Suprapubic skin (tissue), 4 donors: ENCODE measurements around the gene AZI2. TPM values are rescaled to one million over a fixed set of nuclear protein-coding genes. Genes with fewer than 3 reads are reported as not detected.

ENCODE experiments used
- DNase-seq, 2 donors: peaks; one replicate each; pipeline ENCODE4 v3.0.0-alpha.2; 2019; ENCODE audit warnings: low spot score in 2 of 2
- H3K27ac ChIP-seq: fragments of 200-600 bp; sonication (generic); one replicate; pipeline ENCODE4 v1.5.1; 2019
- H3K27me3 ChIP-seq: fragments of 200-600 bp; sonication (generic); one replicate; pipeline ENCODE4 v1.5.1; 2019
- H3K36me3 ChIP-seq: fragments of 200-600 bp; sonication (generic); one replicate; pipeline ENCODE4 v1.5.1; 2019
- H3K4me1 ChIP-seq: fragments of 200-600 bp; sonication (generic); one replicate; pipeline ENCODE4 v1.5.1; 2019
- H3K4me3 ChIP-seq: fragments of 200-600 bp; sonication (generic); one replicate; pipeline ENCODE4 v1.5.1; 2019; ENCODE audit warnings: mild to moderate bottlenecking
- H3K9me3 ChIP-seq: fragments of 200-600 bp; sonication (generic); one replicate; pipeline ENCODE4 v1.5.1; 2019
- CTCF ChIP-seq, 2 donors: fragments of 200-600 bp in 1 of 2; fragments of 450-650 bp in 1 of 2; sonication (generic) in 1 of 2; IDR thresholded peaks; one replicate each; pipeline ENCODE4 v1.5.1; 2016 to 2019; ENCODE audit warnings: antibody characterized with exemption in 2 of 2, mild to moderate bottlenecking in 1 of 2, moderate library complexity in 1 of 2
- EP300 ChIP-seq: sonication (generic); formaldehyde crosslinking; IDR thresholded peaks from one replicate; pipeline ENCODE4 v1.6.1; 2017; ENCODE audit warnings: antibody characterized with exemption
- POLR2A ChIP-seq, 2 donors: fragments of 450-650 bp; IDR thresholded peaks; one replicate each; pipeline ENCODE4 v1.6.1; 2017; ENCODE audit warnings: antibody characterized with exemption in 2 of 2, mild to moderate bottlenecking in 2 of 2, moderate library complexity in 2 of 2
- POLR2AphosphoS5 ChIP-seq, 3 donors: sonication (generic); formaldehyde crosslinking; IDR thresholded peaks; one replicate each; pipeline ENCODE4 v1.6.1; 2017; ENCODE audit warnings: antibody characterized with exemption in 3 of 3
- WGBS: methylation state at CpG from one replicate; pipeline ENCODE4 v1.1.5; 2018; 5-methylcytosine and 5-hydroxymethylcytosine counted together
- total RNA-seq, 4 donors: library from RNA; depleted of rRNA; stranded (reverse); fragments of >200 nt; gene quantifications; one replicate each; pipeline ENCODE4 v1.1.0, GENCODE V29; 2016

Gene AZI2
- total RNA-seq, 4 donors from 2014 or later: 49.0 to 82.2 (median 57.6) TPM

- Histone ChIP-seq H3K9me3 (no peaks in the 10 kb centered on the region), H3K4me3 (no peak overlapping the region), H3K27me3 (no peaks in the 10 kb centered on the region), H3K4me1 (no peaks in the 10 kb centered on the region), H3K27ac (no peak overlapping the region), H3K36me3 (peaks cover 56% of the 10 kb centered on the region)
- DNase-seq: no peak
- WGBS: 84% methylated on average over 1 of the region's 1 CpG
- no peak for TF ChIP-seq CTCF (IDR thresholded peaks at IDR 0.05)
- no peak for TF ChIP-seq EP300
- TF ChIP-seq POLR2A (IDR thresholded peaks at IDR 0.05): no peak
- no peak for TF ChIP-seq POLR2AphosphoS5 (IDR thresholded peaks at IDR 0.05)
Observed at GRCh38 chr3:28322464-28322863, 26.2 kb downstream of the AZI2 start.

GRCh38 chr3:28320981-28321380 lies 27.6 kb downstream of the AZI2 start:
- no peaks in the 10 kb centered on the region for H3K9me3 ChIP-seq
- no peak for TF ChIP-seq EP300
- TF ChIP-seq POLR2A (IDR thresholded peaks at IDR 0.05): no peak
- TF ChIP-seq POLR2AphosphoS5 (IDR thresholded peaks at IDR 0.05): no peak
- no peak for TF ChIP-seq CTCF (IDR thresholded peaks at IDR 0.05)
- DNase-seq: no peak
- H3K4me3 ChIP-seq: no peak overlapping the region
- peaks cover 54% of the 10 kb centered on the region for H3K36me3 ChIP-seq
- H3K27ac ChIP-seq: no peak overlapping the region
- no peaks in the 10 kb centered on the region for H3K27me3 ChIP-seq
- H3K4me1 ChIP-seq: no peaks in the 10 kb centered on the region

GRCh38 chr3:28317438-28318022 lies 31.1 kb downstream of the AZI2 start:
- peaks cover 27% of the 10 kb centered on the region for H3K36me3 ChIP-seq
- TF ChIP-seq EP300 (no peak), POLR2AphosphoS5 (IDR thresholded peaks at IDR 0.05) (no peak), POLR2A (IDR thresholded peaks at IDR 0.05) (no peak), CTCF (IDR thresholded peaks at IDR 0.05) (peak in 1 of 2 donors; percentile 51)
- H3K4me1 ChIP-seq: no peaks in the 10 kb centered on the region
- H3K27ac ChIP-seq: no peak overlapping the region
- no peaks in the 10 kb centered on the region for H3K27me3 ChIP-seq
- H3K4me3 ChIP-seq: no peak overlapping the region
- WGBS: 35% methylated on average over 2 of the region's 2 CpGs
- DNase-seq: no peak
- H3K9me3 ChIP-seq: no peaks in the 10 kb centered on the region

- H3K27ac ChIP-seq: no peak overlapping the region
- H3K27me3 ChIP-seq: no peaks in the 10 kb centered on the region
- TF ChIP-seq CTCF (IDR thresholded peaks at IDR 0.05): no peak
- no peak for TF ChIP-seq EP300
- TF ChIP-seq POLR2A (IDR thresholded peaks at IDR 0.05): no peak
- TF ChIP-seq POLR2AphosphoS5 (IDR thresholded peaks at IDR 0.05): no peak
- H3K36me3 ChIP-seq: peaks cover 20% of the 10 kb centered on the region
- H3K4me3 ChIP-seq: no peak overlapping the region
- no peak for DNase-seq
- no peaks in the 10 kb centered on the region for H3K4me1 ChIP-seq
- H3K9me3 ChIP-seq: no peaks in the 10 kb centered on the region
- 87% methylated on average over 2 of the region's 2 CpGs for WGBS
Observed at GRCh38 chr3:28316226-28316625, 32.4 kb downstream of the AZI2 start.

- H3K27me3 ChIP-seq: no peaks in the 10 kb centered on the region
- peaks cover 15% of the 10 kb centered on the region for H3K36me3 ChIP-seq
- TF ChIP-seq POLR2AphosphoS5 (IDR thresholded peaks at IDR 0.05): no peak
- TF ChIP-seq EP300: no peak
- TF ChIP-seq CTCF (IDR thresholded peaks at IDR 0.05): no peak
- no peak for TF ChIP-seq POLR2A (IDR thresholded peaks at IDR 0.05)
- 91% methylated on average over 1 of the region's 1 CpG for WGBS
- no peaks in the 10 kb centered on the region for H3K9me3 ChIP-seq
- DNase-seq: no peak
- H3K27ac ChIP-seq: no peak overlapping the region
- H3K4me3 ChIP-seq: no peak overlapping the region
- no peaks in the 10 kb centered on the region for H3K4me1 ChIP-seq
Observed at GRCh38 chr3:28315711-28316110, 32.9 kb downstream of the AZI2 start.
